ENCODE measurements around the gene HSCB. TPM values are rescaled to one million over a fixed set of nuclear protein-coding genes. Genes with fewer than 3 reads are reported as not detected.
A peak's percentile ranks its signal among the peaks of the same experiment; 100 is the strongest.
"Not testable (repeated sequence)": the region's sequence is repeated elsewhere in the genome, so short reads cannot be mapped to it uniquely, and the experiment has no call there.

HSCB gene
- total RNA-seq, 2 experiments from 2014 or later: 8.9 to 10.6 TPM

- H3K36me3 Mint-ChIP-seq (ENCODE audit: low read depth): peaks cover 46% of the 10 kb centered on the region
- H3K4me3 Mint-ChIP-seq: no peak overlapping the region
- no peak overlapping the region for H3K27ac Mint-ChIP-seq
- H3K9me3 Mint-ChIP-seq: peaks cover 5% of the 10 kb centered on the region
- ChIA-PET POLR2A (no interaction called here), CTCF (no interaction called here)
- DNase-seq: no peak
- peaks cover 24% of the 10 kb centered on the region for H3K4me1 Mint-ChIP-seq
- H3K27me3 Mint-ChIP-seq: no peaks in the 10 kb centered on the region
Measured at GRCh38 chr22:28716686-28717085, 25.2 kb upstream of the HSCB start.

- Mint-ChIP-seq H3K36me3 (ENCODE audit: low read depth) (peaks cover 38% of the 10 kb centered on the region), H3K4me1 (peaks cover 18% of the 10 kb centered on the region), H3K27me3 (no peaks in the 10 kb centered on the region), H3K27ac (peak overlapping the region; percentile 9), H3K9me3 (peaks cover 5% of the 10 kb centered on the region), H3K4me3 (no peak overlapping the region)
- CTCF ChIA-PET: interaction anchor here (0.6 to 0.7 kb wide), 2 partner anchors 19 to 321 kb away, joined by 3 to 5 read pairs; no protein-coding TSS in a partner anchor
- POLR2A ChIA-PET: no interaction called here
- DNase-seq: no peak
Measured at GRCh38 chr22:28718044-28718443, 23.8 kb upstream of the HSCB start.

- H3K36me3 Mint-ChIP-seq (ENCODE audit: low read depth): peaks cover 37% of the 10 kb centered on the region
- no peaks in the 10 kb centered on the region for H3K27me3 Mint-ChIP-seq
- ChIA-PET POLR2A (no interaction called here), CTCF (no interaction called here)
- H3K4me1 Mint-ChIP-seq: peaks cover 2% of the 10 kb centered on the region
- H3K4me3 Mint-ChIP-seq: no peak overlapping the region
- H3K9me3 Mint-ChIP-seq: no peaks in the 10 kb centered on the region
- H3K27ac Mint-ChIP-seq: no peak overlapping the region
- DNase-seq: no peak
Measured at GRCh38 chr22:28728002-28728401, 13.8 kb upstream of the HSCB start.

GRCh38 chr22:28728621-28729313 is 13.1 kb upstream of the HSCB start:
- no peaks in the 10 kb centered on the region for H3K9me3 Mint-ChIP-seq
- H3K4me1 Mint-ChIP-seq: peaks cover 2% of the 10 kb centered on the region
- no peak overlapping the region for H3K4me3 Mint-ChIP-seq
- DNase-seq: no peak
- ChIA-PET POLR2A (no interaction called here), CTCF (no interaction called here)
- H3K27me3 Mint-ChIP-seq: no peaks in the 10 kb centered on the region
- H3K27ac Mint-ChIP-seq: no peak overlapping the region
- H3K36me3 Mint-ChIP-seq (ENCODE audit: low read depth): peaks cover 39% of the 10 kb centered on the region

- DNase-seq: no peak
- Mint-ChIP-seq H3K27ac (no peak overlapping the region), H3K27me3 (no peaks in the 10 kb centered on the region), H3K36me3 (ENCODE audit: low read depth) (peaks cover 41% of the 10 kb centered on the region), H3K4me1 (peaks cover 2% of the 10 kb centered on the region), H3K4me3 (no peak overlapping the region), H3K9me3 (no peaks in the 10 kb centered on the region)
- ChIA-PET CTCF (interaction anchor here (1.2 kb wide), 1 partner anchor 9 kb away, joined by 3 read pairs; no protein-coding TSS in a partner anchor), POLR2A (no interaction called here)
Measured at GRCh38 chr22:28730179-28730578, 11.7 kb upstream of the HSCB start.

- POLR2A ChIA-PET: no interaction called here
- H3K36me3 Mint-ChIP-seq (ENCODE audit: low read depth): peaks cover 32% of the 10 kb centered on the region
- CTCF ChIA-PET: interaction anchor here (0.6 to 0.9 kb wide), 4 partner anchors 9 to 148 kb away, joined by 3 to 5 read pairs (median 4); no protein-coding TSS in a partner anchor
- H3K4me3 Mint-ChIP-seq: no peak overlapping the region
- H3K9me3 Mint-ChIP-seq: no peaks in the 10 kb centered on the region
- no peaks in the 10 kb centered on the region for H3K27me3 Mint-ChIP-seq
- no peak for DNase-seq
- H3K27ac Mint-ChIP-seq: no peak overlapping the region
- peaks cover 17% of the 10 kb centered on the region for H3K4me1 Mint-ChIP-seq
Measured at GRCh38 chr22:28734393-28734792, 7.4 kb upstream of the HSCB start.

- peaks cover 35% of the 10 kb centered on the region for H3K4me1 Mint-ChIP-seq
- H3K27me3 Mint-ChIP-seq: no peaks in the 10 kb centered on the region
- H3K36me3 Mint-ChIP-seq (ENCODE audit: low read depth): peaks cover 29% of the 10 kb centered on the region
- DNase-seq: no peak
- H3K27ac Mint-ChIP-seq: no peak overlapping the region
- no peaks in the 10 kb centered on the region for H3K9me3 Mint-ChIP-seq
- H3K4me3 Mint-ChIP-seq: no peak overlapping the region
- ChIA-PET POLR2A (no interaction called here), CTCF (interaction anchor here (0.6 kb wide), 1 partner anchor 19 kb away, joined by 5 read pairs; no protein-coding TSS in a partner anchor)
Measured at GRCh38 chr22:28736301-28737155, 5.3 kb upstream of the HSCB start.

GRCh38 chr22:28737701-28738100 is 4.1 kb upstream of the HSCB start:
- Mint-ChIP-seq H3K4me1 (peaks cover 42% of the 10 kb centered on the region), H3K9me3 (no peaks in the 10 kb centered on the region), H3K36me3 (ENCODE audit: low read depth) (peaks cover 26% of the 10 kb centered on the region), H3K27me3 (no peaks in the 10 kb centered on the region), H3K27ac (no peak overlapping the region), H3K4me3 (no peak overlapping the region)
- ChIA-PET POLR2A (no interaction called here), CTCF (interaction anchor here (0.5 kb wide), 1 partner anchor 61 kb away, joined by 3 read pairs; no protein-coding TSS in a partner anchor)
- no peak for DNase-seq

GRCh38 chr22:28738876-28739275 is 3.0 kb upstream of the HSCB start:
- H3K27ac Mint-ChIP-seq, H3K4me3 Mint-ChIP-seq, H3K27me3 Mint-ChIP-seq, DNase-seq, POLR2A ChIA-PET, H3K9me3 Mint-ChIP-seq: not testable (repeated sequence)
- Mint-ChIP-seq H3K36me3 (ENCODE audit: low read depth) (peaks cover 17% of the 10 kb centered on the region), H3K4me1 (peaks cover 54% of the 10 kb centered on the region)
- CTCF ChIA-PET: interaction anchor here (0.8 to 1.0 kb wide), 2 partner anchors 9 to 11 kb away, joined by 3 read pairs; no protein-coding TSS in a partner anchor

GRCh38 chr22:28741200-28741784 is 547 bp upstream of the HSCB start:
- no peaks in the 10 kb centered on the region for H3K27me3 Mint-ChIP-seq
- no peak for DNase-seq
- H3K9me3 Mint-ChIP-seq: no peaks in the 10 kb centered on the region
- H3K4me3 Mint-ChIP-seq: peak overlapping the region; percentile 81
- H3K4me1 Mint-ChIP-seq: peaks cover 57% of the 10 kb centered on the region
- H3K36me3 Mint-ChIP-seq (ENCODE audit: low read depth): peaks cover 18% of the 10 kb centered on the region
- ChIA-PET POLR2A (interaction anchor here (1.0 kb wide), 1 partner anchor 59 kb away, joined by 5 read pairs; no protein-coding TSS in a partner anchor), CTCF (interaction anchor here (0.7 to 1.8 kb wide), 2 partner anchors 28 to 62 kb away, joined by 3 to 4 read pairs; no protein-coding TSS in a partner anchor)
- H3K27ac Mint-ChIP-seq: peak overlapping the region; percentile 93

- POLR2A ChIA-PET: no interaction called here
- H3K9me3 Mint-ChIP-seq: no peaks in the 10 kb centered on the region
Measured at GRCh38 chr22:28742562-28742962, 723 bp downstream of the HSCB start.

GRCh38 chr22:28743852-28744251 is 2.0 kb downstream of the HSCB start:
- Mint-ChIP-seq H3K27ac (no peak overlapping the region), H3K9me3 (no peaks in the 10 kb centered on the region), H3K4me1 (peaks cover 46% of the 10 kb centered on the region), H3K36me3 (ENCODE audit: low read depth) (peaks cover 23% of the 10 kb centered on the region), H3K27me3 (no peaks in the 10 kb centered on the region), H3K4me3 (peak overlapping the region; percentile 81)
- DNase-seq: no peak
- POLR2A ChIA-PET: no interaction called here
- CTCF ChIA-PET: interaction anchor here (0.6 kb wide), 2 partner anchors 8 to 19 kb away, joined by 3 read pairs; no protein-coding TSS in a partner anchor

More at GRCh38 chr22:28742562-28742962, 723 bp downstream of the HSCB start:
- no peak for DNase-seq
- CTCF ChIA-PET: interaction anchor here (1.8 kb wide), 1 partner anchor 60 kb away, joined by 4 read pairs; no protein-coding TSS in a partner anchor
- Mint-ChIP-seq H3K27me3 (no peaks in the 10 kb centered on the region), H3K36me3 (ENCODE audit: low read depth) (peaks cover 20% of the 10 kb centered on the region), H3K4me3 (peak overlapping the region; percentile 81), H3K4me1 (peaks cover 51% of the 10 kb centered on the region), H3K27ac (peak overlapping the region; percentile 93)

All from activated CD4-positive, alpha-beta T cell treated with anti-CD3 and anti-CD28 coated beads, Interleukin-2, amount 10 ng/mL, durations not matched to agents 7 days and 5 days (primary cell).